ENCODE measurements around the gene SLCO3A1.

The SLCO3A1 gene

GRCh38 chr15:91896341-91897055 is 43.0 kb downstream of the SLCO3A1 start:
- no peak for TF ChIP-seq ZNF274 (IDR thresholded peaks at IDR 0.05; ENCODE audit: low read depth, low read length)
- H3K4me3 ChIP-seq (ENCODE audit: low read length) = no peak overlapping the region

- H3K4me3 ChIP-seq (ENCODE audit: low read length) = no peak overlapping the region
- TF ChIP-seq ZNF274 (IDR thresholded peaks at IDR 0.05; ENCODE audit: low read depth, low read length) = no peak
Observed at GRCh38 chr15:91897585-91898372, 44.3 kb downstream of the SLCO3A1 start.

- H3K4me3 ChIP-seq (ENCODE audit: low read length) = no peak overlapping the region
- TF ChIP-seq ZNF274 (IDR thresholded peaks at IDR 0.05; ENCODE audit: low read depth, low read length) = no peak
Observed at GRCh38 chr15:91898843-91899242, 45.3 kb downstream of the SLCO3A1 start.

- TF ChIP-seq ZNF274 (IDR thresholded peaks at IDR 0.05; ENCODE audit: low read depth, low read length) = no peak
Observed at GRCh38 chr15:91904942-91905341, 51.4 kb downstream of the SLCO3A1 start.

GRCh38 chr15:91908391-91908790 is 54.9 kb downstream of the SLCO3A1 start:
- no peak overlapping the region for H3K4me3 ChIP-seq (ENCODE audit: low read length)
- no peak for TF ChIP-seq ZNF274 (IDR thresholded peaks at IDR 0.05; ENCODE audit: low read depth, low read length)

More at GRCh38 chr15:91904942-91905341, 51.4 kb downstream of the SLCO3A1 start:
- no peak overlapping the region for H3K4me3 ChIP-seq (ENCODE audit: low read length)

GRCh38 chr15:91909111-91909510 is 55.6 kb downstream of the SLCO3A1 start:
- no peak overlapping the region for H3K4me3 ChIP-seq (ENCODE audit: low read length)
- no peak for TF ChIP-seq ZNF274 (IDR thresholded peaks at IDR 0.05; ENCODE audit: low read depth, low read length)

- no peak overlapping the region for H3K4me3 ChIP-seq (ENCODE audit: low read length)
- no peak for TF ChIP-seq ZNF274 (IDR thresholded peaks at IDR 0.05; ENCODE audit: low read depth, low read length)
Observed at GRCh38 chr15:91909574-91909973, 56.1 kb downstream of the SLCO3A1 start.

GRCh38 chr15:91911844-91912243 is 58.3 kb downstream of the SLCO3A1 start:
- no peak overlapping the region for H3K4me3 ChIP-seq (ENCODE audit: low read length)

GRCh38 chr15:91912336-91912735 is 58.8 kb downstream of the SLCO3A1 start:
- H3K4me3 ChIP-seq (ENCODE audit: low read length) = no peak overlapping the region
- TF ChIP-seq ZNF274 (IDR thresholded peaks at IDR 0.05; ENCODE audit: low read depth, low read length) = no peak

More at GRCh38 chr15:91911844-91912243, 58.3 kb downstream of the SLCO3A1 start:
- TF ChIP-seq ZNF274 (IDR thresholded peaks at IDR 0.05; ENCODE audit: low read depth, low read length) = no peak

- no peak for TF ChIP-seq ZNF274 (IDR thresholded peaks at IDR 0.05; ENCODE audit: low read depth, low read length)
- no peak overlapping the region for H3K4me3 ChIP-seq (ENCODE audit: low read length)
Observed at GRCh38 chr15:91913560-91913959, 60.1 kb downstream of the SLCO3A1 start.

GRCh38 chr15:91915576-91915975 is 62.1 kb downstream of the SLCO3A1 start:
- TF ChIP-seq ZNF274 (IDR thresholded peaks at IDR 0.05; ENCODE audit: low read depth, low read length) = no peak
- no peak overlapping the region for H3K4me3 ChIP-seq (ENCODE audit: low read length)

GRCh38 chr15:91916051-91916450 is 62.5 kb downstream of the SLCO3A1 start:
- H3K4me3 ChIP-seq (ENCODE audit: low read length) = no peak overlapping the region
- no peak for TF ChIP-seq ZNF274 (IDR thresholded peaks at IDR 0.05; ENCODE audit: low read depth, low read length)

- H3K4me3 ChIP-seq (ENCODE audit: low read length) = no peak overlapping the region
- TF ChIP-seq ZNF274 (IDR thresholded peaks at IDR 0.05; ENCODE audit: low read depth, low read length) = no peak
Observed at GRCh38 chr15:91917686-91918360, 64.3 kb downstream of the SLCO3A1 start.

GRCh38 chr15:91919014-91919534 is 65.6 kb downstream of the SLCO3A1 start:
- no peak overlapping the region for H3K4me3 ChIP-seq (ENCODE audit: low read length)
- no peak for TF ChIP-seq ZNF274 (IDR thresholded peaks at IDR 0.05; ENCODE audit: low read depth, low read length)

Measured in GM08714 (cell line).